HEK293 (cell line): ENCODE results near the gene NT5DC4.

Experiments
- CTCF ChIA-PET: fragments of 350-600 bp; formaldehyde crosslinking; extraction: SDS; loops from one replicate; lab custom pipeline; 2021; ENCODE audit warnings: antibody characterized with exemption; lab: Yijun Ruan, JAX
- POLR2A ChIA-PET: fragments of 300-600 bp; formaldehyde crosslinking; extraction: SDS; loops from one replicate; lab custom pipeline; 2020; ENCODE audit warnings: antibody characterized with exemption, inconsistent platforms; lab: Yijun Ruan, JAX
- H3K27ac ChIP-seq: fragments of 200-500 bp; sonication (Bioruptor generic); 2 replicates; pipeline ENCODE4 v1.5.1; 2014; ENCODE audit warnings: low read depth, low read length, control low read depth, inconsistent platforms; ENCODE audit errors: extremely low read depth
- H3K36me3 ChIP-seq, 2 experiments: fragments of 200-500 bp in 1 of 2; sonication (Bioruptor generic) in 1 of 2; 1 replicate in 1 of 2; 2 replicates in 1 of 2; pipeline ENCODE4 v1.5.1; 2014 to 2017; ENCODE audit warnings: inconsistent platforms in 2 of 2, low read length in 2 of 2; ENCODE audit not compliant: control insufficient read depth in 2 of 2, insufficient read depth in 1 of 2
- H3K4me1 ChIP-seq: fragments of 200-500 bp; sonication (Bioruptor generic); 2 replicates; pipeline ENCODE4 v1.5.1; 2014; ENCODE audit warnings: mild to moderate bottlenecking, low read length, inconsistent platforms; ENCODE audit not compliant: control insufficient read depth, insufficient read depth
- H3K4me3 ChIP-seq: 2 replicates; pipeline ENCODE4 v1.5.1; 2011; ENCODE audit warnings: low read depth, mild to moderate bottlenecking, control low read depth, low read length, moderate library complexity
- H3K9me3 ChIP-seq: fragments of 200-500 bp; sonication (Bioruptor generic); 2 replicates; pipeline ENCODE4 v1.5.1; 2014; ENCODE audit warnings: low read depth, low read length, inconsistent platforms; ENCODE audit not compliant: control insufficient read depth, insufficient read depth
- FEZF1 ChIP-seq: fragments of 450-650 bp; formaldehyde crosslinking; IDR thresholded peaks from 2 replicates; pipeline ENCODE4 v1.5.1; 2016; ENCODE audit warnings: missing biosample characterization, missing genetic modification characterization
- IKZF3 ChIP-seq: fragments of 450-650 bp; IDR thresholded peaks from 2 replicates; pipeline ENCODE4 v1.5.0; 2018; ENCODE audit warnings: missing biosample characterization, mild to moderate bottlenecking, missing genetic modification characterization, moderate library complexity
- PATZ1 ChIP-seq: fragments of 450-650 bp; formaldehyde crosslinking; IDR thresholded peaks from 2 replicates; pipeline ENCODE4 v1.5.1; 2016; ENCODE audit warnings: missing biosample characterization, missing genetic modification characterization
- PRDM10 ChIP-seq: fragments of 450-650 bp; formaldehyde crosslinking; IDR thresholded peaks from 2 replicates; pipeline ENCODE4 v1.5.1; 2016; ENCODE audit warnings: missing biosample characterization, missing genetic modification characterization
- SETDB1 ChIP-seq: IDR thresholded peaks from one replicate; pipeline ENCODE4 v1.6.1; 2017; ENCODE audit warnings: mild to moderate bottlenecking, low read length, moderate library complexity, mixed read lengths; ENCODE audit not compliant: insufficient read length
- ZNF132 ChIP-seq: fragments of 450-650 bp; formaldehyde crosslinking; IDR thresholded peaks from 2 replicates; pipeline ENCODE4 v1.5.1; 2017; ENCODE audit warnings: missing biosample characterization, missing genetic modification characterization, borderline replicate concordance
- ZNF280C ChIP-seq: fragments of 450-650 bp; formaldehyde crosslinking; IDR thresholded peaks from 2 replicates; pipeline ENCODE4 v1.5.1; 2016; ENCODE audit warnings: missing biosample characterization, missing genetic modification characterization
- ZNF501 ChIP-seq: fragments of 450-650 bp; formaldehyde crosslinking; IDR thresholded peaks from 2 replicates; pipeline ENCODE4 v1.5.1; 2016; ENCODE audit warnings: missing biosample characterization, missing genetic modification characterization
- ZNF580 ChIP-seq: fragments of 450-650 bp; formaldehyde crosslinking; IDR thresholded peaks from 2 replicates; pipeline ENCODE4 v1.5.1; 2016; ENCODE audit warnings: missing biosample characterization, missing genetic modification characterization
- ZNF626 ChIP-seq: fragments of 450-650 bp; sonication (Bioruptor Pico); formaldehyde crosslinking; IDR thresholded peaks from 2 replicates; pipeline ENCODE4 v1.5.1; 2018; ENCODE audit warnings: missing biosample characterization, missing genetic modification characterization, inconsistent platforms
- ZNF645 ChIP-seq: fragments of 450-650 bp; formaldehyde crosslinking; IDR thresholded peaks from 2 replicates; pipeline ENCODE4; 2016; ENCODE audit warnings: missing biosample characterization, missing genetic modification characterization
- ZNF660 ChIP-seq: fragments of 450-650 bp; IDR thresholded peaks from 2 replicates; pipeline ENCODE4 v1.5.1; 2018; ENCODE audit warnings: missing biosample characterization, mild to moderate bottlenecking, missing genetic modification characterization
- ZNF768 ChIP-seq: fragments of 450-650 bp; formaldehyde crosslinking; IDR thresholded peaks from 2 replicates; pipeline ENCODE4 v1.5.1; 2018; ENCODE audit warnings: missing biosample characterization, mild to moderate bottlenecking, missing genetic modification characterization
- ZXDB ChIP-seq: fragments of 450-650 bp; formaldehyde crosslinking; IDR thresholded peaks from 2 replicates; pipeline ENCODE4 v1.5.1; 2016; ENCODE audit warnings: missing biosample characterization, missing genetic modification characterization

NT5DC4 gene

GRCh38 chr2:112674229-112674628 is 46.6 kb upstream of the NT5DC4 start:
- POLR2A ChIA-PET: interaction anchor here (0.7 kb wide), 1 partner anchor 44 kb away, joined by 3 read pairs; no protein-coding TSS in a partner anchor
- TF ChIP-seq PATZ1 (tag by site-specific recombination) (no peak), PRDM10 (tag by site-specific recombination) (peak; percentile 24; the same call in 1 of the 2 replicates)
- TF ChIP-seq, all 188 proteins: peak for 1
- Histone ChIP-seq H3K36me3 (no peaks in the 10 kb centered on the region), H3K4me1 (no peaks in the 10 kb centered on the region), H3K4me3 (no peak overlapping the region), H3K9me3 (no peaks in the 10 kb centered on the region), H3K27ac (no peak overlapping the region)
- CTCF ChIA-PET: interaction anchor here (1.6 kb wide), 1 partner anchor 53 kb away, joined by 4 read pairs; no protein-coding TSS in a partner anchor

- POLR2A ChIA-PET: no interaction called here
Measured at GRCh38 chr2:112679484-112679883, 41.3 kb upstream of the NT5DC4 start.

More at GRCh38 chr2:112679484-112679883, 41.3 kb upstream of the NT5DC4 start:
- Histone ChIP-seq H3K4me3 (no peak overlapping the region), H3K4me1 (0 out of 2 replicates have a peak, but pooled peaks cover 2% of the 10 kb centered on the region), H3K9me3 (no peaks in the 10 kb centered on the region), H3K27ac (no peak overlapping the region), H3K36me3 (no peaks in the 10 kb centered on the region)
- CTCF ChIA-PET: interaction anchor here (1.7 to 1.8 kb wide), 2 partner anchors 11 to 53 kb away, joined by 5 to 7 read pairs; no protein-coding TSS in a partner anchor
- TF ChIP-seq ZNF132 (tag by site-specific recombination): no peak
- TF ChIP-seq ZNF280C (tag by site-specific recombination): no peak
- TF ChIP-seq ZNF645 (tag by site-specific recombination): no peak
- no peak for TF ChIP-seq ZNF501
- TF ChIP-seq ZXDB (tag by site-specific recombination): no peak
- no peak for TF ChIP-seq SETDB1
- TF ChIP-seq ZNF580 (tag by site-specific recombination): no peak
- no peak for TF ChIP-seq IKZF3 (tag by site-specific recombination)
- no peak for TF ChIP-seq ZNF768 (tag by site-specific recombination)
- TF ChIP-seq ZNF626: no peak
- no peak for TF ChIP-seq FEZF1 (tag by site-specific recombination)
- TF ChIP-seq ZNF660 (tag by site-specific recombination): no peak
